ENCODE measurements around the gene NR1H4.

Gene NR1H4

DNA sequence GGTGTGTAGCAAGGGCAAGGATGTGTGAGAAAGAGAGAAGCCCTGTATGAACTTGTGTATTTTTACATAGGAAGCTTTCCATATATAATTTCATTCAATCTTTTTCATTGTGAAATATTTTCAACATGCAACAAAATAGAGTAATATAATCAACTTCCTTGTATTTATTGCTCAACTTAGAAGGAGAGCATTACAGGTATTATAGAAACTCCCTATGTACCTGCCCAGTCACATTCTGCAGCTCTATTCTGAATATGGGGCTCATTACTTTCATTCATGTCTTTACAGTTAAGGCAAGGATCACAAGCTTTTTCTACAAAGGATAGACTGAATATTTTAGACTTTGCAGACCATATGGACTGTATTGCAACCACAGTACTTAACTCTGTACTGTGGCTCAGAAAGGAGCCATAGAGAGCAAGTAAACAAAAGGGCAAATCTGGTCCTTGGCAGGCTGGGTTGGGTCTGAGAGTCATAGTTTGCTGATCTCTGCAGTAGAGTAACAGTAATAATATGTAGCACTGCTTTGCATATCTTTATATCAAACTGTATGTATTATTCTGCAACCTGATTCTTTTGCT lies 11.3 kb downstream of the NR1H4 start:
- H3K9me2 ChIP-seq (replicated peaks; ENCODE audit: insufficient read depth, low read length): no peaks in the 10 kb centered on the region
- H3K79me2 ChIP-seq (ENCODE audit: low read length): no peaks in the 10 kb centered on the region
- TF ChIP-seq EZH2phosphoT487 (IDR thresholded peaks at IDR 0.05; ENCODE audit: low read length): no peak
- H3K27ac ChIP-seq (ENCODE audit: low read length): no peak overlapping the region
- H3F3A ChIP-seq (ENCODE audit: insufficient read depth, low read length): no peaks in the 10 kb centered on the region
- H3K4me2 ChIP-seq (ENCODE audit: low read depth, low read length): no peak overlapping the region
- no peaks in the 10 kb centered on the region for H3K9me3 ChIP-seq (replicated peaks; ENCODE audit: insufficient read depth, low read length)
- no peak overlapping the region for H3K9ac ChIP-seq (ENCODE audit: low read length)
- H3K4me3 ChIP-seq (ENCODE audit: low read length): no peak overlapping the region
- no peak overlapping the region for H2AFZ ChIP-seq (ENCODE audit: low read length)
- no peaks in the 10 kb centered on the region for H3K27me3 ChIP-seq (replicated peaks; ENCODE audit: insufficient read depth, low read length)
- no peak for DNase-seq
- no peaks in the 10 kb centered on the region for H3K36me3 ChIP-seq (replicated peaks; ENCODE audit: insufficient read depth, low read length)
- H3K4me1 ChIP-seq (ENCODE audit: low read length): no peaks in the 10 kb centered on the region
- H4K20me1 ChIP-seq (ENCODE audit: insufficient read depth, low read length): no peaks in the 10 kb centered on the region

DNA sequence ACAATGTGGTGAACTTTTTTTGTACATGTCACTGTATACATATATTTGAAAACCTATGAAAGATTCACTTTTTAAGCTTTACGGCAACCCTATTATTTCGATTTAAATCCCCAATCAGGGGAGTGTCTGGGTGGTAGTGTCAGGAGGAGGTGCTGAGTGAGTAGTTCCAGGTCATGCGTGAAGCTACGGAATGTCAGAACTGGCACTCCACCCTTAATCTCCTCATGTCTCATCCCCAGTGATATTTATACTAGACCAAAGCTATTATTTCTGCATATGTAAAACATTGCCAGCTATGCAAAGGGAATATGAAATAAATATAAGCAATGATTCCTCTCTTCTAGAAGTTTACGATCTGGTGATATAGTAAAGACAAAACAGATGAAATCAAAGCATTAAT lies 12.3 kb downstream of the NR1H4 start:
- no peaks in the 10 kb centered on the region for H4K20me1 ChIP-seq (ENCODE audit: insufficient read depth, low read length)
- H3K9me2 ChIP-seq (replicated peaks; ENCODE audit: insufficient read depth, low read length): no peaks in the 10 kb centered on the region
- no peak for TF ChIP-seq EZH2 (optimal IDR thresholded peaks at IDR 0.05; ENCODE audit: low read depth, low read length)
- TF ChIP-seq, protein P1, sequence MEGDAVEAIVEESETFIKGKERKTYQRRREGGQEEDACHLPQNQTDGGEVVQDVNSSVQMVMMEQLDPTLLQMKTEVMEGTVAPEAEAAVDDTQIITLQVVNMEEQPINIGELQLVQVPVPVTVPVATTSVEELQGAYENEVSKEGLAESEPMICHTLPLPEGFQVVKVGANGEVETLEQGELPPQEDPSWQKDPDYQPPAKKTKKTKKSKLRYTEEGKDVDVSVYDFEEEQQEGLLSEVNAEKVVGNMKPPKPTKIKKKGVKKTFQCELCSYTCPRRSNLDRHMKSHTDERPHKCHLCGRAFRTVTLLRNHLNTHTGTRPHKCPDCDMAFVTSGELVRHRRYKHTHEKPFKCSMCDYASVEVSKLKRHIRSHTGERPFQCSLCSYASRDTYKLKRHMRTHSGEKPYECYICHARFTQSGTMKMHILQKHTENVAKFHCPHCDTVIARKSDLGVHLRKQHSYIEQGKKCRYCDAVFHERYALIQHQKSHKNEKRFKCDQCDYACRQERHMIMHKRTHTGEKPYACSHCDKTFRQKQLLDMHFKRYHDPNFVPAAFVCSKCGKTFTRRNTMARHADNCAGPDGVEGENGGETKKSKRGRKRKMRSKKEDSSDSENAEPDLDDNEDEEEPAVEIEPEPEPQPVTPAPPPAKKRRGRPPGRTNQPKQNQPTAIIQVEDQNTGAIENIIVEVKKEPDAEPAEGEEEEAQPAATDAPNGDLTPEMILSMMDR (IDR thresholded peaks at IDR 0.05; ENCODE audit: low read length): no peak
- no peak for TF ChIP-seq EZH2phosphoT487 (IDR thresholded peaks at IDR 0.05; ENCODE audit: low read length)
- H3K27ac ChIP-seq (ENCODE audit: low read length): no peak overlapping the region
- no peak for DNase-seq
- no peaks in the 10 kb centered on the region for H3K4me1 ChIP-seq (ENCODE audit: low read length)
- H3F3A ChIP-seq (ENCODE audit: insufficient read depth, low read length): no peaks in the 10 kb centered on the region
- H3K27me3 ChIP-seq (replicated peaks; ENCODE audit: insufficient read depth, low read length): no peaks in the 10 kb centered on the region
- H3K79me2 ChIP-seq (ENCODE audit: low read length): no peaks in the 10 kb centered on the region
- no peak overlapping the region for H2AFZ ChIP-seq (ENCODE audit: low read length)
- H3K36me3 ChIP-seq (replicated peaks; ENCODE audit: insufficient read depth, low read length): no peaks in the 10 kb centered on the region
- H3K9me3 ChIP-seq (replicated peaks; ENCODE audit: insufficient read depth, low read length): no peaks in the 10 kb centered on the region
- no peak overlapping the region for H3K4me2 ChIP-seq (ENCODE audit: low read depth, low read length)
- H3K4me3 ChIP-seq (ENCODE audit: low read length): no peak overlapping the region
- no peak overlapping the region for H3K9ac ChIP-seq (ENCODE audit: low read length)

DNA sequence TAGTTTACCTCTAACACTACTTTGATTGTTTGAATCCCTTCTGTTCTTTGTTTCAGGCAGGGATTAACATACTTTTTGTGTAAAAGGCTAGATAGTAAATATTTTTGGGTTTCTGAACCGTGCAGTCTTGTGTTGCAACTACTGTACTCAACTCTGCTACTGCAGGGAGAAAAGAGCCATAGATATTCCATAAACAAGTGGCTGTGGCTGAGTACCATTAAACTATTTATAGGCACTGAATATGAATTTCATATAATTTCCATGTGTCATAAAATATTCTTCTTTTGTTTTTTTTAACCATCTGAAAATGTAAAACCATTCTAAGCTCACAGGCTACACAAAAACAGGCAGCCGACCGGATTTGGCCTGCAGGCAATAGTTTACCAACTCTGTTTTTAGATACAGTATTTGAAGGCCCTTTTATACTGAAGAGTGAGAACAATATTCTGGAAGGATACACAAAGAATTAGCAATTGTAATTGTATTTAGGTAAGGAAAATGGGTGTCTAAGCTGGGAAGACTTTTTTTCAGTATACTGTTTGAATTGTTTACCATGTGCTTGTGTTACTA lies 15.7 kb downstream of the NR1H4 start:
- no peaks in the 10 kb centered on the region for H3K9me3 ChIP-seq (replicated peaks; ENCODE audit: insufficient read depth, low read length)
- TF ChIP-seq EZH2 (optimal IDR thresholded peaks at IDR 0.05; ENCODE audit: low read depth, low read length): no peak
- TF ChIP-seq, protein P1 (IDR thresholded peaks at IDR 0.05; ENCODE audit: low read length): no peak
- no peak for TF ChIP-seq EZH2phosphoT487 (IDR thresholded peaks at IDR 0.05; ENCODE audit: low read length)
- H3K79me2 ChIP-seq (ENCODE audit: low read length): no peaks in the 10 kb centered on the region
- H3F3A ChIP-seq (ENCODE audit: insufficient read depth, low read length): no peaks in the 10 kb centered on the region
- no peak overlapping the region for H3K27ac ChIP-seq (ENCODE audit: low read length)
- no peaks in the 10 kb centered on the region for H3K36me3 ChIP-seq (replicated peaks; ENCODE audit: insufficient read depth, low read length)
- no peak overlapping the region for H3K4me2 ChIP-seq (ENCODE audit: low read depth, low read length)
- H3K9me2 ChIP-seq (replicated peaks; ENCODE audit: insufficient read depth, low read length): no peaks in the 10 kb centered on the region
- no peak for DNase-seq
- H4K20me1 ChIP-seq (ENCODE audit: insufficient read depth, low read length): no peaks in the 10 kb centered on the region
- H3K27me3 ChIP-seq (replicated peaks; ENCODE audit: insufficient read depth, low read length): no peaks in the 10 kb centered on the region
- H3K9ac ChIP-seq (ENCODE audit: low read length): no peak overlapping the region
- no peaks in the 10 kb centered on the region for H3K4me1 ChIP-seq (ENCODE audit: low read length)
- H3K4me3 ChIP-seq (ENCODE audit: low read length): no peak overlapping the region
- no peak overlapping the region for H2AFZ ChIP-seq (ENCODE audit: low read length)

DNA sequence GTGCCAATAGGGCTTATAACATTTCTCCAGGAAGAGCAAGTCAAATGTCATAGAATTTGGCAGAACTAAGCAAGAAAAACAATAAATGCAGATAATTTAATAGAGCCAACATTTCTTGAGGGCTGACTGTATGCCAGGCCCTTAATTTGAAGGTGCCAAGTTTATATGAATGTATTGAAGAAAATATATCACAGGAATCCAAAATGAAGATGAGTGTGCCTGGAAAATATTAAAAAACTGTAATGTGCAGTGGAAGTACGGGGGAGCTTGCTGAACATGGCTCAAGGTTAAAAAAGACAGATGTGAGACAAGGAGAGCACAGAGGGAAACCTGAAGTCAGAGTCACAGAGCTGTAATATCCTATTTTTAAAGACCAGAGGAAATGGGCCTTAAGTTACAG lies 16.4 kb downstream of the NR1H4 start:
- H3K36me3 ChIP-seq (replicated peaks; ENCODE audit: insufficient read depth, low read length): no peaks in the 10 kb centered on the region
- H3K4me1 ChIP-seq (ENCODE audit: low read length): no peaks in the 10 kb centered on the region
- H4K20me1 ChIP-seq (ENCODE audit: insufficient read depth, low read length): no peaks in the 10 kb centered on the region
- TF ChIP-seq EZH2 (optimal IDR thresholded peaks at IDR 0.05; ENCODE audit: low read depth, low read length) (no peak), EZH2phosphoT487 (IDR thresholded peaks at IDR 0.05; ENCODE audit: low read length) (no peak)
- TF ChIP-seq, protein P1 (IDR thresholded peaks at IDR 0.05; ENCODE audit: low read length): no peak
- H3K4me2 ChIP-seq (ENCODE audit: low read depth, low read length): no peak overlapping the region
- H3K79me2 ChIP-seq (ENCODE audit: low read length): no peaks in the 10 kb centered on the region
- no peak overlapping the region for H3K9ac ChIP-seq (ENCODE audit: low read length)
- no peak overlapping the region for H3K4me3 ChIP-seq (ENCODE audit: low read length)
- no peak overlapping the region for H2AFZ ChIP-seq (ENCODE audit: low read length)
- DNase-seq: no peak
- H3K27ac ChIP-seq (ENCODE audit: low read length): no peak overlapping the region
- H3F3A ChIP-seq (ENCODE audit: insufficient read depth, low read length): no peaks in the 10 kb centered on the region
- no peaks in the 10 kb centered on the region for H3K9me2 ChIP-seq (replicated peaks; ENCODE audit: insufficient read depth, low read length)
- no peaks in the 10 kb centered on the region for H3K27me3 ChIP-seq (replicated peaks; ENCODE audit: insufficient read depth, low read length)
- H3K9me3 ChIP-seq (replicated peaks; ENCODE audit: insufficient read depth, low read length): no peaks in the 10 kb centered on the region
